Measurements from ENCODE around the gene TMEM201.

The TMEM201 gene

DNA sequence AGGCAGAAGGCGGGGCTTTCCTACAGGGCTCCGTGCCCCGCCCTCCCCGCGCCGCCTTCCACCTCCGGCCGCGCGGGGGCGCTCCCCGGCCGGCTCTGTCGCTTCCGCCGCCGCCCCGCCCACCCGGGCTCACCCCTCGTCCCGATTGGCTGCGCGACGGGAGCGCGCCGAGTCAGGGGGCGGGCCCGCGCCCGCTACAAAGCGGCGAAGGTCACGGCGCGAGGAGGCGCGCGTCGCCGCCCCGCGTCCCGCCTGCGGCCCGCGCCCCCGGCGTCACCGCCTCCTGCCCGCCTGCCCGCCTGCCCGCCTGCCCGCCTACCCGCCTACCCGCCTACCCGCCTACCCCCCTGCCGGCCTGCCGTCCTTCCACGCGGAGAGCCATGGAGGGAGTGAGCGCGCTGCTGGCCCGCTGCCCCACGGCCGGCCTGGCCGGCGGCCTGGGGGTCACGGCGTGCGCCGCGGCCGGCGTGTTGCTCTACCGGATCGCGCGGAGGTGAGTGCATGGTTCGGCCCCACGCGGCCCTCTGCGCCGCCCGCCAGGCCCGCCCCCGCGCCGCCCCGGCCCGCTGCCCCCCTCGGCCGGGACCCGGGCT, at the start of gene TMEM201:
Gene TMEM201, plus strand, starts transcription at position 361 of the 593 bp plus-strand sequence. Its CDS starts 20 bp downstream, at position 381.
- DNase-seq (ENCODE audit: extremely low read depth, low read depth) = peak; percentile 41
- peak; percentile 47 for TF ChIP-seq CTCF (IDR thresholded peaks at IDR 0.05; ENCODE audit: low read depth, low read length, missing control alignments)
- H3K4me3 ChIP-seq (replicated peaks; ENCODE audit: low read depth, low read length) = peak within 1 kb of the TSS; percentile 81

GRCh38 chr1:9539165-9539828, 49.4 kb upstream of the TMEM201 start, which contains the start of gene SLC25A33:
SLC25A33 (plus strand) TSS chr1:9539465; CDS start chr1:9539692, 227 bp downstream.
- peak; percentile 88 for DNase-seq (ENCODE audit: extremely low read depth, low read depth)
- H3K4me3 ChIP-seq (replicated peaks; ENCODE audit: low read depth, low read length) = peak within 1 kb of the TSS; percentile 90
- TF ChIP-seq CTCF (IDR thresholded peaks at IDR 0.05; ENCODE audit: low read depth, low read length, missing control alignments) = no peak

DNA sequence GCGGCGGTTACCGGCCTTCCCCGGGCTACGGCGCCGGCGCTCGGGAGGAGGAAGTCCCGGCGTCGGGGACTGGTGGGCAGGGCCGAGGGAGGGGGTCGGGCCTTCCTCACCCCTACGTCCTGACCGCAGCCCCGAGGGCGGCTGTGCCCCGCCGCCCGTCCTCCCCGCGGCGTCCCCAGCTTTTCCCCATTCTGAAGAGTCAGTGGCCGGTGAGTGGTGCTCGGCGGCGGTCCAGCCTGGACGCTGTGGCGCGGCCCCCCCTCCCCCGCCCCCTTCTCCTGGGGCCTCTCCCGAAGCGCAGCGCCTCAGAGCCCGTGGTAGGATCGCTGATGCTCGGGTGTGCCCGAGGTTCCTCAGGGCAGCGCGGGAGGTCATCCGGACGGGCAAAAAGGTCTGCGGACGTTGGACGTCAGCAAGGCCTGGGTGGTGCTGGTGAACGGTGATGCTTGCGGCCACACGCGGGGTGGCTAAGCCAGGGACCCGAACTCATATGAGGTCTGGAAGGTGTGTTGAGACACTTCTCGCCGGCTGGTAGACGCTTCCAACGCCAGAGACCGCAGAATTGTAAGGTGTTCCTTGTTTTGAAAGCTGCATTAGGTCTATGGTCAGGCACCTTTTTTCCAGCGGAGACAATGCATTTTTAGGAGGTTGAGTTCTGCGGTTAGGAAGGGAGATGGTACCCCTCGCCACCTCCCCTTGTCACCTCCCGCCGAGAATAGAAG, 48.7 kb upstream of the TMEM201 start:
- TF ChIP-seq CTCF (IDR thresholded peaks at IDR 0.05; ENCODE audit: low read depth, low read length, missing control alignments) = no peak
- peak overlapping the region; percentile 90 for H3K4me3 ChIP-seq (replicated peaks; ENCODE audit: low read depth, low read length)
- DNase-seq (ENCODE audit: extremely low read depth, low read depth) = no peak

- TF ChIP-seq CTCF (IDR thresholded peaks at IDR 0.05; ENCODE audit: low read depth, low read length, missing control alignments) = no peak
- DNase-seq (ENCODE audit: extremely low read depth, low read depth) = no peak
- peak overlapping the region; percentile 26 for H3K4me3 ChIP-seq (replicated peaks; ENCODE audit: low read depth, low read length)
Measured at GRCh38 chr1:9542430-9542829, 46.3 kb upstream of the TMEM201 start.

GRCh38 chr1:9544926-9545325, 43.8 kb upstream of the TMEM201 start:
- no peak overlapping the region for H3K4me3 ChIP-seq (replicated peaks; ENCODE audit: low read depth, low read length)
- TF ChIP-seq CTCF (IDR thresholded peaks at IDR 0.05; ENCODE audit: low read depth, low read length, missing control alignments) = no peak
- no peak for DNase-seq (ENCODE audit: extremely low read depth, low read depth)

GRCh38 chr1:9549955-9550546, 38.7 kb upstream of the TMEM201 start:
- TF ChIP-seq CTCF (IDR thresholded peaks at IDR 0.05; ENCODE audit: low read depth, low read length, missing control alignments) = no peak
- H3K4me3 ChIP-seq (replicated peaks; ENCODE audit: low read depth, low read length) = no peak overlapping the region
- DNase-seq (ENCODE audit: extremely low read depth, low read depth) = no peak

Measured in HFF-Myc (cell line).